Sigmoid colon (tissue), 4 donors: ENCODE results near the gene PTPN21.

ENCODE experiments used
- POLR2AphosphoS5 ChIP-seq, 4 donors: sonication (generic); formaldehyde crosslinking; IDR thresholded peaks; one replicate each; pipeline ENCODE4 v1.6.1; 2017; ENCODE audit warnings: antibody characterized with exemption in 4 of 4
- TF ChIP-seq, protein P1 (sequence below), 4 experiments: fragments of 450-650 bp in 3 of 4; fragments of 200-600 bp in 1 of 4; IDR thresholded peaks; one replicate each; pipeline ENCODE4 v1.5.1; 2016 to 2019; ENCODE audit warnings: antibody characterized with exemption in 4 of 4, mild to moderate bottlenecking in 3 of 4, moderate library complexity in 2 of 4

DNA sequence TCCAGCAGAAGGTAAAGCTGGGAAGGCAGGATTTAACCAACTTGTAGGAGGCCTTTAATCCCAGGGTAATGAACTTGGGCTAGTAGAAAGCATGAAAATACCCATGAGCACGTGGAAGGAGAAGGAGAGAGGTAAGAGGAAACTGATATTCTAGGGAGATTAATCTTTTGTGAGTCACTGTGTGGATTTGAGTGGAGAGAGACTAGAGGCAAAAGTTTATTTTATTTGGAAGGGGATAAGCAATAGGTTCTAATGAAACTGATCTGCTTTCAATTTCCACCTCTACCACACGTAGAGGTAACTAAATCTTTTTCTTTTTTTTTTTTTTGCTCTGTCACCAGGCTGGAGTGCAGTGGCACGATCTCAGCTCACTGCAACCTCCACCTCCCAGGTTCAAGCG is 52.1 kb downstream of the PTPN21 start:
- no peak for TF ChIP-seq POLR2AphosphoS5 (IDR thresholded peaks at IDR 0.05)
- TF ChIP-seq, protein P1, sequence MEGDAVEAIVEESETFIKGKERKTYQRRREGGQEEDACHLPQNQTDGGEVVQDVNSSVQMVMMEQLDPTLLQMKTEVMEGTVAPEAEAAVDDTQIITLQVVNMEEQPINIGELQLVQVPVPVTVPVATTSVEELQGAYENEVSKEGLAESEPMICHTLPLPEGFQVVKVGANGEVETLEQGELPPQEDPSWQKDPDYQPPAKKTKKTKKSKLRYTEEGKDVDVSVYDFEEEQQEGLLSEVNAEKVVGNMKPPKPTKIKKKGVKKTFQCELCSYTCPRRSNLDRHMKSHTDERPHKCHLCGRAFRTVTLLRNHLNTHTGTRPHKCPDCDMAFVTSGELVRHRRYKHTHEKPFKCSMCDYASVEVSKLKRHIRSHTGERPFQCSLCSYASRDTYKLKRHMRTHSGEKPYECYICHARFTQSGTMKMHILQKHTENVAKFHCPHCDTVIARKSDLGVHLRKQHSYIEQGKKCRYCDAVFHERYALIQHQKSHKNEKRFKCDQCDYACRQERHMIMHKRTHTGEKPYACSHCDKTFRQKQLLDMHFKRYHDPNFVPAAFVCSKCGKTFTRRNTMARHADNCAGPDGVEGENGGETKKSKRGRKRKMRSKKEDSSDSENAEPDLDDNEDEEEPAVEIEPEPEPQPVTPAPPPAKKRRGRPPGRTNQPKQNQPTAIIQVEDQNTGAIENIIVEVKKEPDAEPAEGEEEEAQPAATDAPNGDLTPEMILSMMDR (IDR thresholded peaks at IDR 0.05): no peak
